Psoas muscle (tissue), 8 donors: ENCODE results near the gene DSCAM. TPM values are rescaled to one million over a fixed set of nuclear protein-coding genes. Genes with fewer than 3 reads are reported as not detected.
A peak's percentile ranks its signal among the peaks of the same experiment; 100 is the strongest.

Experiments used
- ATAC-seq, 4 donors: fragments of 200-7000 bp; cut with Tn5 transposase; one replicate each; pipeline ENCODE4 v1.9.1; 2020; ENCODE audit warnings: moderate library complexity in 3 of 4, mild to moderate bottlenecking in 2 of 4
- DNase-seq, 2 donors: peaks; one replicate each; pipeline ENCODE4 v3.0.0-alpha.2; 2020
- H3K27ac ChIP-seq: fragments of 200-600 bp; one replicate; pipeline ENCODE4 v1.8.0; 2022
- H3K27me3 ChIP-seq, 3 donors: fragments of 200-600 bp in 1 of 3; one replicate each; pipeline versions ENCODE4 v1.6.1 to v1.8.0; 2013 to 2022; ENCODE audit warnings: low read length in 2 of 3, mild to moderate bottlenecking in 2 of 3, moderate library complexity in 1 of 3; ENCODE audit not compliant: insufficient read depth in 3 of 3
- H3K36me3 ChIP-seq, 2 donors: fragments of 200-600 bp in 1 of 2; one replicate each; pipeline versions ENCODE4 v1.6.1 to v1.8.0; 2013 to 2022; ENCODE audit warnings: low read depth in 1 of 2, mild to moderate bottlenecking in 1 of 2, moderate library complexity in 1 of 2; ENCODE audit not compliant: insufficient read depth in 1 of 2
- H3K4me1 ChIP-seq: fragments of 200-600 bp; one replicate; pipeline ENCODE4 v1.8.0; 2022
- H3K4me3 ChIP-seq: fragments of 200-600 bp; one replicate; pipeline ENCODE4 v1.8.0; 2022; ENCODE audit warnings: mild to moderate bottlenecking
- H3K9me3 ChIP-seq: fragments of 200-600 bp; one replicate; pipeline ENCODE4 v1.8.0; 2022
- CTCF ChIP-seq: fragments of 200-600 bp; IDR thresholded peaks from one replicate; pipeline ENCODE4 v1.8.0; 2022; ENCODE audit warnings: antibody characterized with exemption
- WGBS, 3 donors: extraction: QIAGEN DNeasy Blood & Tissue Kit; methylation state at CpG; one replicate each; pipeline versions ENCODE4 v1.1.6 to v1.1.7; 2013; 5-methylcytosine and 5-hydroxymethylcytosine counted together
- intact Hi-C, 2 donors: fragments of 100-400 bp; cut with DNase I; formaldehyde crosslinking; loops; one replicate each; pipeline versions ENCODE4 v1.11.0 to v1.14.2; 2022
- polyA plus RNA-seq, 3 donors: library from polyadenylated mRNA; stranded (reverse); fragments of 200-250 nt; gene quantifications; one replicate each; pipeline ENCODE4 v1.2.3, GENCODE V29; 2013
- total RNA-seq, 4 donors: library from RNA; stranded (reverse); fragmentation: NEBNext Ultra II Directional in 2 of 4; extraction: Animal tissue kit (Norgen Biotek cat#: 25700) in 2 of 4; gene quantifications; one replicate each; pipeline versions ENCODE4 v1.2.1 to v1.2.4, GENCODE V29; 2021 to 2023
- donor health status: healthy with polysubstance abuse.
- donor health status: DM: no; HTN: no; CAD: no; lungs with moderate emphysema.
- donor health status: Bipolar disorder and iron deficiency.
- donor health status: healthy.
- donor health status: DM: yes; HTN: yes; CAD: no.
- donor health status: DM: no; HTN: no; CAD: no.
- donor health status: DM: no; HTN: no; CAD: no.
- donor health status: DM: yes; HTN: yes; CAD: no.

DSCAM gene
- total and polyA plus RNA-seq, 7 donors, result 0.03 to 0.04 TPM; not detected in 5

DNA sequence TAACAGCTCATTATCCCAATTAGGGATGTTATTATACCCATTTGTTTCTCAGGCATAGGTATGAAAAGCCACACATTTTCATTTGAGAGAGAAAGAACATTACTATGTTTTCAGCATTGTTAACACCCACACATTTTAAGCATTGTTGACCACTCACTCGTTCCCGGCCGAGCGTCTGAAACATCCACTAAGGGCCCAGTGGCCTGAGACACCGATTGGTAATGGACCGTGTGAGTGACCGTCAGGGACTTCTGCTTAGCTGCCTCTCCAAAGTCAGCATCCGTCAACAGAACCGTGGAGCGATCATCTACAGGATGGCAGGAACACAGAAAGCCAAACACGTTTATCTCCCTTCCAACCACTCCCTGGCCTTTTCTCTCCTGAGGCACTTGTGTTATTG is 795.2 kb downstream of the DSCAM start:
- Histone ChIP-seq H3K4me1 (no peaks in the 10 kb centered on the region), H3K36me3 (no peaks in the 10 kb centered on the region), H3K27ac (no peak overlapping the region), H3K4me3 (no peak overlapping the region), H3K27me3 (peaks cover 0 to 2% (median 0%) of the 10 kb centered on the region in 3 donors), H3K9me3 (no peaks in the 10 kb centered on the region)
- no peak for DNase-seq
- WGBS, 3 donors, result 94 to 96% (median 94%) methylated on average over 11 of the region's 11 CpGs
- no peak for ATAC-seq
- intact Hi-C loops, result no loop called here
- TF ChIP-seq CTCF, result no peak

- ATAC-seq (no peak), DNase-seq (no peak)
- 67 to 72% (median 71%) methylated on average over 7 of the region's 7 CpGs for WGBS, 3 donors
- intact Hi-C loops, result no loop called here
- Histone ChIP-seq H3K27ac (no peak overlapping the region), H3K4me3 (no peak overlapping the region), H3K4me1 (no peaks in the 10 kb centered on the region), H3K9me3 (no peaks in the 10 kb centered on the region), H3K36me3 (no peaks in the 10 kb centered on the region), H3K27me3 (peaks cover 0 to 2% (median 0%) of the 10 kb centered on the region in 3 donors)
- no peak for TF ChIP-seq CTCF
These were observed 797.0 kb downstream of the DSCAM start for GRCh38 chr21:40049931-40050290.

- Histone ChIP-seq H3K4me3 (no peak overlapping the region), H3K27ac (no peak overlapping the region), H3K9me3 (no peaks in the 10 kb centered on the region), H3K27me3 (no peaks in the 10 kb centered on the region), H3K36me3 (no peaks in the 10 kb centered on the region), H3K4me1 (no peaks in the 10 kb centered on the region)
- WGBS, 3 donors, result 64 to 70% (median 69%) methylated on average over 10 of the region's 10 CpGs
- intact Hi-C loops, result no loop called here
- ATAC-seq, result peak in 1 of 4 donors; percentile 65
- peak in 1 of 2 donors; percentile 23 for DNase-seq
- TF ChIP-seq CTCF, result no peak
These were observed 797.7 kb downstream of the DSCAM start for GRCh38 chr21:40049031-40049930.

- ATAC-seq, result peak in 1 of 4 donors; percentile 77
- intact Hi-C loops, result no loop called here
- H3K9me3 ChIP-seq, result no peaks in the 10 kb centered on the region
- H3K27ac ChIP-seq, result no peak overlapping the region
- H3K4me1 ChIP-seq, result no peaks in the 10 kb centered on the region
- no peak overlapping the region for H3K4me3 ChIP-seq
- 51 to 58% (median 55%) methylated on average over 5 of the region's 5 CpGs for WGBS, 3 donors
- no peaks in the 10 kb centered on the region for H3K36me3 ChIP-seq
- peak in 1 of 2 donors; percentile 25 for DNase-seq
- H3K27me3 ChIP-seq, result no peaks in the 10 kb centered on the region
- TF ChIP-seq CTCF, result no peak
These were observed 798.8 kb downstream of the DSCAM start for GRCh38 chr21:40047993-40048730.
